ENCODE results near the gene RAB3IL1. TPM values are rescaled to one million over a fixed set of nuclear protein-coding genes. Genes with fewer than 3 reads are reported as not detected.

RAB3IL1 gene
- total and polyA plus RNA-seq, 9 of the 15 experiments (the other 6 are each of a cell fraction or from before 2014, with no cell fraction given), result 0.15 to 42.6 (median 15.5) TPM

DNA sequence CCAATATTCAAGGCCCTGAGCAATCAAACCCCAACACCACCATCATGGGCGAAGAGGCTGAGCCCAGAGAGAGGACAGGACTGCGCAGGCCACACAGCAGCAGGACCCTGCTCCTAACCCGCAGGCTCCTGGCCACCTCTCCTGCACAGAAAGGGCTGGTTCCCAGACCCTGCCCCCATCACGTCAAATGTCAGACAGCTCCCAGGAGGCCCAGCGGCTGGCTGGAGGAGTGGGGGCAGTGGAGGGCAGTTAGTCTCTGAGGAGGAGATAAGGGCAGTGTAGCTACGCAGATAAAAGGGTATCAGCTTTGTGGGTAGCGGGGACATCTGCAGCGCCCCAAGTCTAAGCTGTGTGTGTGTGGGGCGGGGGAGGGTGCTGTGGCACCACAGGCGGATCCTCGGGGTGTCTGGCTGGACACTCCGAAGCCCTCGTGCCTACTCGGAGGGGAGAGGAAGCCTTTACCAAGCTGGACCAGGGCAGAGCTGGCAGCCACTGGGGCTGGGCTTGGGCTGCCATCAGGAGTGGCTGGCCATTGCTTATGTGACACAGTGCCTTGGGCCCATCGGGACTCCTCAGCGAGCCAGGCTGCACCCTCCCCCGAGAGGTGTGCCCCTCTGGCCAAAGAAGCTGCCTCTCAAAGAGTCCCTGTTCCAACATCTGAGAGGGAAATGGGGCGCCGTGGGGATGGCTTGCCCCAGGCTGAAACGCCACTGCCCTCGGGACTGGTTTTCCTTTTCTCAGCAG, 47.5 kb downstream of the RAB3IL1 start (continued):
- TF ChIP-seq CHD7 (IDR thresholded peaks at IDR 0.05; ENCODE audit: low read depth, low read length), result no peak
- TF ChIP-seq, protein P1, sequence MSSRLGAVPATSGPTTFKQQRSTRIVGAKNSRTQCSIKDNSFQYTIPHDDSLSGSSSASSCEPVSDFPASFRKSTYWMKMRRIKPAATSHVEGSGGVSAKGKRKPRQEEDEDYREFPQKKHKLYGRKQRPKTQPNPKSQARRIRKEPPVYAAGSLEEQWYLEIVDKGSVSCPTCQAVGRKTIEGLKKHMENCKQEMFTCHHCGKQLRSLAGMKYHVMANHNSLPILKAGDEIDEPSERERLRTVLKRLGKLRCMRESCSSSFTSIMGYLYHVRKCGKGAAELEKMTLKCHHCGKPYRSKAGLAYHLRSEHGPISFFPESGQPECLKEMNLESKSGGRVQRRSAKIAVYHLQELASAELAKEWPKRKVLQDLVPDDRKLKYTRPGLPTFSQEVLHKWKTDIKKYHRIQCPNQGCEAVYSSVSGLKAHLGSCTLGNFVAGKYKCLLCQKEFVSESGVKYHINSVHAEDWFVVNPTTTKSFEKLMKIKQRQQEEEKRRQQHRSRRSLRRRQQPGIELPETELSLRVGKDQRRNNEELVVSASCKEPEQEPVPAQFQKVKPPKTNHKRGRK (tag; IDR thresholded peaks at IDR 0.05), result no peak
- no peak for TF ChIP-seq ELF1 (tag; IDR thresholded peaks at IDR 0.05)
- TF ChIP-seq PPARD (CRISPR knock-in tag; IDR thresholded peaks at IDR 0.05), result no peak
- TF ChIP-seq SNAPC5 (CRISPR knock-in tag; IDR thresholded peaks at IDR 0.05), result no peak
- peak; percentile 57 to 66 for TF ChIP-seq NRF1 (conservative IDR thresholded peaks at IDR 0.05 in 1 of 2, IDR thresholded peaks at IDR 0.05 in 1 of 2)
- no peak for TF ChIP-seq ELK3 (CRISPR knock-in tag; IDR thresholded peaks at IDR 0.05)
- TF ChIP-seq MTA2 (IDR thresholded peaks at IDR 0.05; ENCODE audit: low read depth), result peak; percentile 86
- TF ChIP-seq SFPQ (IDR thresholded peaks at IDR 0.05; ENCODE audit: low read depth, low read length), result no peak

Data from K562 (cell line).